Heart left ventricle (tissue), 16 donors: ENCODE results near the gene UBE2E2. TPM values are rescaled to one million over a fixed set of nuclear protein-coding genes. Genes with fewer than 3 reads are reported as not detected.

Experiments
- ATAC-seq, 4 donors: fragments of 200-7000 bp; cut with Tn5 transposase; one replicate each; pipeline ENCODE4 v1.9.1; 2020 to 2022; ENCODE audit warnings: moderate library complexity in 4 of 4, mild to moderate bottlenecking in 3 of 4, moderate number of reproducible peaks in 1 of 4
- DNase-seq, 5 donors: peaks; one replicate each; pipeline ENCODE4 v3.0.0-alpha.2; 2020
- H3K27ac ChIP-seq, 12 donors: fragments of 200-600 bp; sonication (generic) in 4 of 12; one replicate each; pipeline versions ENCODE4 v1.5.0 to v1.8.0; 2016 to 2022; ENCODE audit warnings: mild to moderate bottlenecking in 2 of 12
- H3K27me3 ChIP-seq, 9 donors: fragments of 200-600 bp; sonication (generic) in 2 of 9; one replicate each; pipeline versions ENCODE4 v1.5.1 to v1.8.0; 2016 to 2022; ENCODE audit warnings: mild to moderate bottlenecking in 3 of 9
- H3K36me3 ChIP-seq, 9 donors: fragments of 200-600 bp; sonication (generic) in 2 of 9; one replicate each; pipeline versions ENCODE4 v1.5.0 to v1.8.0; 2018 to 2022; ENCODE audit warnings: mild to moderate bottlenecking in 2 of 9
- H3K4me1 ChIP-seq, 12 donors: fragments of 200-600 bp; sonication (generic) in 4 of 12; one replicate each; pipeline versions ENCODE4 v1.5.0 to v1.8.0; 2016 to 2022; ENCODE audit warnings: mild to moderate bottlenecking in 3 of 12
- H3K4me3 ChIP-seq, 12 donors: fragments of 200-600 bp; sonication (generic) in 4 of 12; one replicate each; pipeline versions ENCODE4 v1.5.0 to v1.8.0; 2017 to 2022; ENCODE audit warnings: mild to moderate bottlenecking in 9 of 12, moderate library complexity in 4 of 12
- H3K9me3 ChIP-seq, 12 donors: fragments of 200-600 bp; sonication (generic) in 4 of 12; one replicate each; pipeline versions ENCODE4 v1.5.0 to v1.8.0; 2016 to 2022; ENCODE audit warnings: mild to moderate bottlenecking in 1 of 12
- CTCF ChIP-seq, 12 donors: fragments of 200-600 bp; sonication (generic) in 4 of 12; IDR thresholded peaks; one replicate each; pipeline versions ENCODE4 v1.5.0 to v1.8.0; 2018 to 2022; ENCODE audit warnings: antibody characterized with exemption in 12 of 12, mild to moderate bottlenecking in 5 of 12
- POLR2A ChIP-seq, 2 donors: fragments of 450-650 bp; IDR thresholded peaks; one replicate each; pipeline ENCODE4 v1.6.1; 2017; ENCODE audit warnings: antibody characterized with exemption in 2 of 2, mild to moderate bottlenecking in 2 of 2, moderate library complexity in 2 of 2
- WGBS, 4 donors: extraction: QIAGEN DNeasy Blood & Tissue Kit in 2 of 4; methylation state at CpG; one replicate each; pipeline versions ENCODE4 v1.1.5 to v1.1.7; 2013 to 2018; 5-methylcytosine and 5-hydroxymethylcytosine counted together
- intact Hi-C, 10 donors: fragments of 100-400 bp; cut with DNase I; formaldehyde crosslinking; loops; one replicate each; pipeline versions ENCODE4 v1.11.1 to v1.14.2; 2022
- polyA plus RNA-seq, 2 donors: library from polyadenylated mRNA; stranded (reverse); fragments of 200-250 nt; gene quantifications; one replicate each; pipeline ENCODE4 v1.2.3, GENCODE V29; 2013
- total RNA-seq, 9 donors: library from RNA; depleted of rRNA in 2 of 9; stranded (reverse); fragments of >200 nt in 2 of 9; fragmentation: NEBNext Ultra II Directional in 3 of 9; extraction: Animal tissue kit (Norgen Biotek cat#: 25700) in 3 of 9; gene quantifications; one replicate each; pipeline versions ENCODE4 v1.1.0 to v1.2.4, GENCODE V29; 2016 to 2023
- donor health status: ischemic (EF 13 %, LVEDD 7.1; RV severe dilation, severe dysfunction).
- donor health status: healthy with polysubstance abuse.
- donor health status: DM: no; HTN: yes; CAD: no.
- donor health status: DM: no; HTN: no; CAD: no.
- donor health status: ischemic (EF 25% LVEDD 6.9; RV normal size, moderate dysfunction).
- donor health status: ischemic (EF 25% LVEDD 5.7; RV mildly dilated, moderate dysfunction).
- donor health status: healthy.
- donor health status: DM: yes; HTN: yes; CAD: no.
- donor health status: ischemic (EF 35%, LVEDD 5.7; RV mildly dilated, moderate dysfunction).
- donor health status: nonischemic (EF 11% LVEDD 7.7; RV severe dilation, severe dysfunction).
- donor health status: DM: yes; HTN: yes; CAD: no.
- donor health status: PGD.
- donor health status: ischemic (EF 29% LVEDD 5.4; RV normal size, mild dysfunction).
- donor health status: nonischemic (EF 23%, LVEDD 6.1; RV moderate dilation, normal function).

Gene UBE2E2
- total and polyA plus RNA-seq, 11 donors: 21.9 to 63.9 (median 50.8) TPM

- no peak overlapping the region for H3K4me3 ChIP-seq
- peaks cover 0 to 23% (median 7%) of the 10 kb centered on the region in 12 donors for H3K4me1 ChIP-seq
- H3K27ac ChIP-seq: no peak overlapping the region
- intact Hi-C loops: no loop called here
- DNase-seq: no peak
- H3K36me3 ChIP-seq: no peaks in the 10 kb centered on the region
- no peaks in the 10 kb centered on the region for H3K27me3 ChIP-seq
- no peaks in the 10 kb centered on the region for H3K9me3 ChIP-seq
- peak in 1 of 4 donors; percentile 24 for ATAC-seq
- TF ChIP-seq CTCF (IDR thresholded peaks at IDR 0.05): no peak
- no peak for TF ChIP-seq POLR2A (IDR thresholded peaks at IDR 0.05)
- 79 to 86% (median 81%) methylated on average over 3 of the region's 3 CpGs for WGBS, 4 donors
Observed at GRCh38 chr3:23254835-23255234, 51.7 kb downstream of the UBE2E2 start.

DNA sequence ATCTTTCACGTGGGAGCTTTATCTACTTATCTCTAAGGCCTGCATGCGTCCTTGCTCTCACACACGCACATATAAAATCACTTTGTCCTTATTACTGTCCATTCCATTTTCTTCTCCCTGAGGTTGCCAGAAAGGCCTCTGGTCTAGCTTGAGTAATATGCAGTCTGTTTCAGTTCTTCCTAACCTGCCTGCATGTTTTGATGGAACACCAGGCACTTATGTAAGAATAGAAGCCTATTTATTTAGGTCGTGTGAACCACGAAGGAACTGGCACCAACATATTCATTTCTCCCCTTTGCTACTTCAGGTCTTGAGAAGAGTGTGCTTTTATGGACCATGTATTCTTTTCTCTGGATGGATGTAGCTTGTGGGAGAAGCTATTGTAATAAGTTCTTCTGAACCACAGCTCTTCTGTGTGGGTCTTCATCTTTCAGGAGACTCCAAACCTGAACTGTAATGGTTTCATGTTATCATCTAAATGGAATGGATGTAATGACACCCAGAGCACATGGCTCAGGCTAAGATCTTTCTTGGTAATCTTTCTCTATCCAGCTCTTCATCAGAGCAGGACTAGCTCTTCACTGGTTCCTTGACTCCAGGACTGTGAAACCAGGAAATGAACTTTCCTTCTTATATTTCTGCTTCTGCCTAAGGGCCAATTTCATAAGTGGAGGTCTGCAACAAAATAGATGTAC, 53.8 kb downstream of the UBE2E2 start:
- peaks cover 0 to 23% (median 7%) of the 10 kb centered on the region in 12 donors for H3K4me1 ChIP-seq
- no peak overlapping the region for H3K4me3 ChIP-seq
- H3K36me3 ChIP-seq: no peaks in the 10 kb centered on the region
- H3K27ac ChIP-seq: no peak overlapping the region
- WGBS, 4 donors: 35 to 49% (median 40%) methylated on average over 5 of the region's 5 CpGs
- TF ChIP-seq CTCF (IDR thresholded peaks at IDR 0.05) (no peak), POLR2A (IDR thresholded peaks at IDR 0.05) (no peak)
- DNase-seq (no peak), ATAC-seq (no peak)
- H3K27me3 ChIP-seq: no peaks in the 10 kb centered on the region
- no peaks in the 10 kb centered on the region for H3K9me3 ChIP-seq
- intact Hi-C loops: no loop called here

DNA sequence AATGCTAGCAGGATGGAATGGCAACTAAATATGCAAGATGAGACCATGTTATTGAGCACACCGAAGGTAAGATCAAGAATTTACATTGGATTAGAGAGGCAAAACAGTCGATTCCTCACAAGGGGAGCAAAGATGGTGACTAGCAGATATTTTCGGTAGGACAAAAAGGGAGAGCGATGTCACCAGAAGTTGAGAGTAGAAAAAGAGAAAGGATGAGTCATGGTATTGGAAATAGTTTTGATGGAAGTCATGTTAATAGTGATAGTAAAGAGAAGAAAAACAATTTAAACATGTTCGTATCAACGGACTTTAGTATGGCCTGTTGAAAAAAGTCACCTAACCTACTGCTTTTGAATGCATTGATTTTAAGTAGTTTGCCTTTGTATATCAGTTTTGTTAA, 55.0 kb downstream of the UBE2E2 start:
- no peaks in the 10 kb centered on the region for H3K27me3 ChIP-seq
- no peaks in the 10 kb centered on the region for H3K36me3 ChIP-seq
- H3K27ac ChIP-seq: no peak overlapping the region
- no peak for DNase-seq
- WGBS, 4 donors: 95 to 97% (median 95%) methylated on average over 6 of the region's 6 CpGs
- peaks cover 0 to 23% (median 7%) of the 10 kb centered on the region in 12 donors for H3K4me1 ChIP-seq
- intact Hi-C loops: no loop called here
- ATAC-seq: no peak
- no peaks in the 10 kb centered on the region for H3K9me3 ChIP-seq
- TF ChIP-seq CTCF (IDR thresholded peaks at IDR 0.05): no peak
- TF ChIP-seq POLR2A (IDR thresholded peaks at IDR 0.05): no peak
- no peak overlapping the region for H3K4me3 ChIP-seq

- Histone ChIP-seq H3K9me3 (no peaks in the 10 kb centered on the region), H3K27ac (no peak overlapping the region), H3K4me3 (no peak overlapping the region), H3K4me1 (peaks cover 0 to 18% (median 7%) of the 10 kb centered on the region in 12 donors), H3K36me3 (no peaks in the 10 kb centered on the region), H3K27me3 (no peaks in the 10 kb centered on the region)
- ATAC-seq: no peak
- no peak for DNase-seq
- TF ChIP-seq POLR2A (IDR thresholded peaks at IDR 0.05): no peak
- no peak for TF ChIP-seq CTCF (IDR thresholded peaks at IDR 0.05)
- WGBS, 4 donors: 47 to 89% (median 66%) methylated on average over 2 of the region's 2 CpGs
- intact Hi-C loops: no loop called here
Observed at GRCh38 chr3:23259515-23259914, 56.4 kb downstream of the UBE2E2 start.
